ENCODE measurements around the gene BCL11A.

The BCL11A gene

DNA sequence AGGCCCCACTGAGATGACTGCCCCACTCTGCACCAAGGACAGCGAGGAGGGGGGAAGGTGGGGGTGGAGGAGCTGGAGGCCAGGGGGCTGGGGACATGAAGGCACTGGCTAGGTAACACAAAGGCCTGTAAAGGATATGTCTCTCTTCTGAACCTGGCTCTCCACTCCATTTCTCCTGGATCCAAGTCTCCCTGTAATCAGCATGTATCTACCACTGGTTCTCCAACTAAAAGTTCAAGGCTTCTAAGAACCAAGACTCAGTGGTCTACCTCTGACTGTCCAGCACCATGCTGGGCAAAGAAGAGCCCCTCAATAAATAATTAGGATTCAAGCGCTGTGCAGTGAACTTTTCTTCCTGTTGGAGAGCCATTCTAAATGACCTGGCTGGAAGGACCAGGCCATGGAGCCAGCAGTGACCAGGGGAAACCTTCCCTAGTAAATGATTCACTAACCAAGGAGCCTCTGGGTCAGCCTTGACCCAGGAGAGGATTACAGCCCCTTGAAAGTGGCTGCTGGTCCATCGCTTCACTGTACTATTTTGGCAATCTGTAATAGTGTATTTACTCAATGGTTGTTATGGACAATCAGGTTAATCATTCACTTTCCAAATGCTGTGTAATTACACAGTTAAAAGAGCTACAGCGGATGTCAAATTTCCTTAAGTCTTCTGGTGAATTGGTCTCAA, 73.2 kb downstream of the BCL11A start:
- DNase-seq: no peak

DNA sequence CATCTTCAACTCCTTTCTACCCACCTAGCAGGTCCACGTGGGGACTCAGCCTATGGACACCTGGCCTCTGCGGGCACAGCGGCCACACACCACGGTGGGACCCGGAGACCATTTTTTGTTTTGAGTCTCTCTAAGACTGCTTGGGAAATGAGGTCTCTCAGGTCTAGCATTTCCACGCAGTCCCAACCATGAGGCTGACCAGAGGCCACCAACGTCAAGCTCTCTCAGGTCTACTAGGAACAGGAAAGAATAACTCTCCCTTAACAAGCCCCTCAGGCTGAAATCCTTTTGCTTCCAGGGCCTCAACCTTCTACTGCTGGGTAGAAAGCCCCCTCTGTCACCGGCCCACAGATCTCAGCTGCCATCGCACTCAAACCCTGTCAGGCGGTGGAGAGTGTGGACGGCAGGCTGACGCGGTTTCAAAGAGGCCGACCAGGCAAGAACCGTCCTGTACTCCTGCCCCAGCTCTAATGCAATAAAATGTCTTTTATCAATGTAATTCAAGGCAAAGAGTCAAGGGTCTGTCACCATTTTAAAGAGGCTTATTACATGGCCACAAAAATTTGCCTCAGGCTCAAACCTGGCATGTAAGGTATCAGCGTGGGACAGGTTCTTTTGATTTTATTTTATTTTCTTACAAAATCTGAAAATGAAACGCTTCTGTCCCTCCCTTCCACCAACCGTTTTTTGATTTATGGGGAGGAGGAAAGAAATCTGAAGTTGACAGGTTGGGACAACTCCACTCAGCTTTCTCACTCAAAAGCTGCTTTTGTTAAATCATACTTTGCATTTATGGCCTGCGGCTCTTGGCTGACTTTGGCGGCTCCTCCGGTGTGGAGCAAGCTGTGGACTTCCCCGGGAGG, 74.0 kb downstream of the BCL11A start:
- no peak for DNase-seq

DNA sequence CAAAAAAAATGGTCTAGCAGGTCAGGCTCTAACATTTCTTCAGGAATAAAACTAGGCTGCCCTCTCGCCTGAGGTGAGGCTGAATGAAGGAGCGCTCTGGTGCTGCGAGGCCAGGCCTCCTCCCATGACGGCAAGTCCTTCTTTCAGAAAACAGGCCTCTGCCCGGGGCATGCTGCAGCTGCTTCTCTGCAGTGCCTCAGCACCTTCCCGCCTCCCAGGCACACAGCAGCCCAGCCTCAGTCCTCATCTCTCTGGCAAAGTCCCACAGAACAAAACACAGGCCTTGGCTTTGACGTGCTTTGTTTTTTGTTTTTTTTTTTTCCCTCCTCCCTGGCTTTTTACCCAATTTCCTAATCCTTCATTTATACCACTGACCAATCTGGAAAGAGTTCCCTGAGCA, 74.8 kb downstream of the BCL11A start:
- DNase-seq: no peak

DNA sequence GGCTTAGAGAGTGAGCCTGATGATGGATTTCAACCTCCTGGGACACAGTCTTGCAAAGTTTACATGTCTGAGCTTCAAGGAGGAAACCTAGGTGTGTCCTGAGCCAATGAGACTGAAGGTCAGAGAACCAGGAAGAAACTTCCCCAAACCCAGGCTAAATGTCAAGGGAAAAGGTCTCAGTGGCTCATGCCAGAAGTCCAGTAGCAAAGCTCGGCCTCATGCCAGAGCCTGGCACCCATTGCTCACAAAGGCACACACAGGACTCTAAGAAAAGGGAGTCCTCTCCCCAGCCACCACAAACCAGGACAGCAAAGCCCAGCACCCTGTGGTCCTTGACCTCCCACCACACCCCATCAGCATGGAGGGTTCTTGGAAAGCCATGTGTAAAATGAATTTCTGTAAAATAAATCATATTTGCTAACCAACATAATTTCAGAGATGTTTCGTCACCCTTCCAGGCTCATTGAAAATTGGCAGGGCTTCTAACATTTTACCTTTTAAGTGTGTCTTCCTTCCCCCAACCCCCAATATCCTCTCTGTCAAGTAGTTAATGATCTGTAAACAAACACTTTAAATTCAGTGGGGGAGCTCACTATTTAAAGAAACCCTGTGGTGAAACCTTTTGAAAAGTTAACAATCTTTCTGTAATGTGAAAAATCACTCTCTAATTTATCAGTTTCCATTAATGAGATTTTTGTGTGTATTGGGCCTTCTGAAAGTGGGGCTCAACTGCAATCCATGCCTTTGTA, 77.1 kb downstream of the BCL11A start:
- DNase-seq: peak; percentile 11

DNA sequence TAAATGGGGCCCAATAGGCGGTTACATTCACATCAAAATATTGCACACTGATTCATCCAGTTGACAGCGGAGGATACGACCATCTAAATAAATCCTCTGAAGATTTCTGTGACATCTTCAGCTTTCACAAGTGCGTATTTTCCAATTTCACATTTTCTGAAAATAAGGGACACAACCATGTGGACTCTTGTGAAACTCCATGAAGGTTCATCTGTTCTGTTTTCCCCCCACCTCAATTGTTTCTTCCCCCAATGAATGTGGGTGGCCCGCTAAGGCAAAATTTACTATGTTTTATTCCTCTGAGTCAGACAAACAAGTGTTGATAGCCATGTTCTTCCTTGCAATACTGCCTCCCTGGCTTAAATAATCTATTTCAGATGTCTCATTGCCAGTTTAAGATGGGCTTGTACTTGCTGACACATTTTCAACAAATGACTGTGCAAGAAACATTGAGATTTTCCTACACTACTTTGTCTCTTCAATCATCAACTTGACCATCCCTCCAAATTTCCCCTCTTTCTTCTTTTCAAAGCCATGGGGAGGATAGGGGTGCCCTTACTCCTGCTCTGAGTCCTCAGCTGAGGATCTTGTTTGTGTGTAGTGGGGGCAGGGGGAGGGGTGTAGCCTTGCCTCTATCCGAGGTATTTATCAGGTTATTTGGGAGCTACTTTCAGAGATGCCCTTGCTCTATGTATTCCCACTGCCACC, 78.2 kb downstream of the BCL11A start:
- DNase-seq: no peak

DNA sequence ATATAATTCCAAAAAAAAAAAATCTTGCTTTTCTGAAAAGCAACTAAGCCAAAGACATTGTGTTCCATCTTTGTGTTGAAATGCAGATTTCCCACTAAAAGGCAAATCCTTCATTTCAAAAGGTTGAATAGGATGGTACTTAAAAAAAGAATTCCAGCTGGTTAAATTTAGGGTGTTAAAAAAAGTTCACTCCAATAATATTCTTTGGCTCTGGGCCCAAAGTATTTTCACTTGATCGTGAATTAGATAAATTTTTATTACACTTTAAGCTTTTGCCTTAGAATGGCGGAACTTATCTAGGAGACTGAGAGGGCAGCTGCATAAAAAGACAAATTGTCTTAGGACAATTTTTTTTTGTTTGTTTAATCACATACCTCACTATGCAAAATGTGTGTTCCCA, 79.2 kb downstream of the BCL11A start:
- DNase-seq: no peak

DNA sequence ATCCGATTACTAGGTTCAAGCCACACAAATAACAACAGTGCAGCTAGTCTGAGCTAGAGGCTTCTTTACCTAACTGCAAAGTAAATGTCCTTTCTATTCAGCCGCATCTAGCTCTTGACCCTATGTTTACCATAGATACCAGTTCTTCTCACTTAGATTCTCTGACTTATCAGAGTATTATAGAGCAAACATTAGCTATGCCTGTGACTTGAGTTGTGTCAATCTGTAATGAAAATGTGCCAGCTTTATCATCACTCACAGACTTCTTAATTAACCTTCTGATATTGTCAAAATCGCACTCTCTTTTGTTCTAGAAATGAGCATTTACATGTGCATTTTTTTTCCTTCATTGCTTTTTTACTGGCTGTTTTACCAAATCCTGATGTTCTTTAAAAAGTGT, 79.9 kb downstream of the BCL11A start:
- no peak for DNase-seq

DNA sequence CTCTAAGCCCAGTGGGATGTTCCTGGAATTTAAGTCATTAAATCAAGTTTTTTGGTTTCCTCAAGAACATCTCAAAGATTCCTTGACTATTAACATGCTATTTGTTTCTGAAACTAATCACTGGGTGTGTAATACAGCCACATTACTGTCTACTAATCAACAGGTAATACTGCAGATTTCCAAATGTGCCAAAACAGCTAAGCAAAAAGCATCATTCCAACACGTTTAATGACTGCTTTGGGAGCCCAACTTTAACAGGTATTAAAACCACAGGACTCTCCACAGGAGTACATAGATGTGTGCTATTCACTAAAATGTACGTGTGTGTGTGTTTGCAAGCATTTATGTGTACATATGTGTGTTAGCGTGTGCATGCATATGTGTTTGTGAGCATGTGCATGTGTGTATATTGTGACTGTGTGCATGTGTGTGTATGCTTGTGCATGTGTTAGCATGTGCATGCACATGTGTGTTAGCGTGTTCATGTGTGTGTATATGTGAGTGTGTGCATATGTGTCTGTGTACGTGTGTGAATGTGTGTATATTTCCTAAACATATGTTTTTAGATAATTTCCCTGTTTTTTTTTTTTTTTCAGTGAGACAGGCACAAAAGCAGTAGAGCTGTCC, 80.7 kb downstream of the BCL11A start:
- DNase-seq: no peak

DNA sequence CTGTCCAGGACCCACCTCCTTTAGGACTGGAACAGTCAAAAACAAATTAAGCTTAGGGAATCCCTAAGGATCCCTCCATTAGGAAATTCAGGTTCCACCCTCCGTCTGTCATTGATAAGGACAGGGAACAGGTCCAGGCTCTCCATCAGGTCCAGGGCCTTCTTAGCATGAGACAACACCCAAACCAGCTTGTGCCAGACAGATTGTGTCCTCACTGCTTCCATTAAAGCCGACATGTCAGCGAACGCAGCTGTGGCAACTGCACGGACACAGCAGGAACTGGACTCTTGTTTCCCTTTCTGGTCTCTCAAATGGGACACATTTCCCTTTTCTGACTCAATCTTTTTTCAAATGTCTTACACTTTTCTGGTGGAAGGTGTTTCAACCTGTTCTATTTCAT, 81.4 kb downstream of the BCL11A start:
- DNase-seq: no peak

DNA sequence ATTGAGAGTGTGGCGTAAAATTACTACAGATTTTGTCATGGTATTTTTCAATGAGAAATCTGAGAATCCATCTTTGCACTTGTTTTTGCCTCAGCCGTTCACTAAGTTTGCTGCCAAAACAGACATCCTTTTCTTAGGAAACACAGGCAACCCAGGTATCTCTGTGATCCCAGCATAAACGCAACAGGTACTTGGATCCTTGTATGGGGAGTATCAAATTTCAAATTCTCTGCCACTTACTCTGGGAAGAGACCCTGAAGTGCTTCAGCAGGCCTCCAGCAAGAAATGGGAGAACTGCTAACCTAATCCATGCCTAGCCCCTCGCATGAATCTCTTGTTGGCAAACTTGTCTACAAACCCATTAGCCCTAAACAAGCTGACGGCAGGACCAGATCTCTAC, 83.1 kb downstream of the BCL11A start:
- no peak for DNase-seq

DNA sequence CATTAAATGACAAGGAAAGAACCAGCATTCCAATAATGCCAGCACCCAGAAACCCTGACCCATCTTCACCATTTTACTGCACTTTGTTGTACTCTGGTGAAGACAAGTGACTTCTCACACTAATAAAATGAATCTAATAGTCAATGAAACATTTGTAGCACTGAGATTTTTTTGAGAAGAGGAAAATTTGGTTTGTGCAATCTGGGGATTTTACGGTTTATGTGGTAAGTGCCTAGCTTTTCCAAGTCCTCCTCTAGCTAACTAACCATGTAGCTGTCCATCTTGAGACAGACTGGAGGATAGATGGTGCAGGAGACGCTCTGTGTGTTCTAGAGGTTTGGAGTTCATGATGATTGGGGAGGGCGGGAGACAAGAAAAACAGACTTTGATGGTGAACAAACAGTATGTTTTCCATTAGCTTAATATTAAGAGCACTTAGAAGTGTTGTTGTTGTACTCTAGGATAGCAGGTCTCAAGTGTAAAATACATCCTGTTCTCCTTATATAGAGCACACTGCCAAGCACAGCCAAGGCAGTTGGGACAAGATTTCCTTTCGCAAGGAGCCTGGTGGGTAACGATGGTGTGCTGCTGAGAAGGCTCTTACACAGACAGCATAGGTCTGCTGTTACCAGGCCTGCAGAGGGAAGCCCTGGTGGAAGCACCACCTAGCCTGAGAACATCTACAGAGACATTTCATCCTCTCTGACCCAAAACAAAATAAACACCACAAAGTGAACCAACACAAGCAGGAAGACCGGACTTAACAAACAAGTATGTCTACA, 83.7 kb downstream of the BCL11A start:
- no peak for DNase-seq

DNA sequence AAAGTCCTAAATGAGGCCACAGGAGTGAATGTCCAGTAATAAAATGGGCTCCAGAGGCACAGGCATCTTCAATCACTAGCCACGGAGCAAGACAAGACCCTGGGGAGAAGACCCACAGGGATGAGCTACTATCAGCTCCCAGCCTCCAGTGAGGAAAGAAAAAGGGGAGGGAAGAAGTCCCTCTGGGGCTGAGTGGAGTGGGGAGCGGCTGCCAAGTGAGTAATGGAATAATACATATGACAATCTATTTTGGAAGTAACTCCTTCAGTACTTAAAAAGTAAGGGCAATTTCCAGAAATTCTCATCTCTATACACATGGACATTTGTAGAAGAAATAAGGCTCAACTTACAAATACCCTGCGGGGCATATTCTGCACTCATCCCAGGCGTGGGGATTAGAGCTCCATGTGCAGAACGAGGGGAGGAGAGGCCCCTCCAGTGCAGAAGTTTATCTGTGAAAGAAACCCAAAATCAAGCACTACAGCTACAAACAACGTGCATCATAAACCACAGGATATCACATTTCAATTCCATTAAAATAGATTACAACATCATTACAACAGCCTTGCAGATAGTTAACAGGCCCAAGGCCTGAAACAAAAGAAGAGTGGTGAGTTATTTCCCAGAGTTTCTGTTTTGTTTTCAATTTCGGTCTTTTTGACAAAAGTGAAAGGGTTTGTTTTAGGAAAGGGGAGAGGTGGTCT, 84.9 kb downstream of the BCL11A start:
- no peak for DNase-seq

DNA sequence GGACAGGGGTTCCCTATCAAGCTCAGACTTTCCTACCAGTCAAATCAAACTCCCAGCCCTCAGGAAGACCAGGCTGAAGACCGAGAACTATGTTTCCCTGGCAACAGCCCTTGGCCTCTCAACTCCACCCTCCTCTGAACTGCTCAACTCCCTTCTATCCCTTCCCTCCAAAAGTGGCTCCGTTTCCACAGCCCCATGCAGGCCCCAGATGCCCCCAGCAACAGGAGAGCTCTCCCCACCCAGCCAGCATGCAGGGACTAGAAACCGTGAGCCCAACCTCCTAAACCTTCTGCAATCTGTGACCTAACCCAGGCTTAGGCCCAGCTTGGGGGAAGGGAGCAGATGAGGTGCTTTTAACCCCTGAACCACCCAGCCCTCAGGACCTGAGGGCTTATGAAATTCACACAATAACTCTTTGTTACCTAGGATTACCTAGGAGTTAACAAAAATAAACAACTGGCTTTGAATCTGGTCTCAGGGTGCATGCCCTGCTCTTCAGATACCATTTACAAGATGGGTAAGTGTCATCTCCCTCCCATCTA, 87.2 kb downstream of the BCL11A start:
- DNase-seq: no peak

DNA sequence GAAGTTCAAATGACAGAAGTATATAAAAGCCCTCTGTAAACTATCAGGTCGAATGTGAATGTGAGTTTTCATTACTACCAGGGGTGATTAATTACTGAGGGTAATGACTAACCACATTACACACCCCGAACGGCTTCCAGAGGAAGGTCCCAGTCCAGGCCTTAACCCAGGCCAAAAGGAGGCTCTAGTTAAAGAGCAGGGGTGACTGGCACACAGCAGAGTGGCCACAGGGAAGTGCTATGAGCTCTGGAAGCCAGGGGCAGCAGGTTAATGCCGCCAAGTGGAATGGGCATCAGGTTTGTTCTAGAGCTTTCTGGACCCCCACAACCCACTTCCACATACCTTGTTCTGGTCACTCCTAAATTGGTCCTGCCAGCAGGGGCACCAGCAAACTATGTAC, 87.7 kb downstream of the BCL11A start:
- DNase-seq: no peak

DNA sequence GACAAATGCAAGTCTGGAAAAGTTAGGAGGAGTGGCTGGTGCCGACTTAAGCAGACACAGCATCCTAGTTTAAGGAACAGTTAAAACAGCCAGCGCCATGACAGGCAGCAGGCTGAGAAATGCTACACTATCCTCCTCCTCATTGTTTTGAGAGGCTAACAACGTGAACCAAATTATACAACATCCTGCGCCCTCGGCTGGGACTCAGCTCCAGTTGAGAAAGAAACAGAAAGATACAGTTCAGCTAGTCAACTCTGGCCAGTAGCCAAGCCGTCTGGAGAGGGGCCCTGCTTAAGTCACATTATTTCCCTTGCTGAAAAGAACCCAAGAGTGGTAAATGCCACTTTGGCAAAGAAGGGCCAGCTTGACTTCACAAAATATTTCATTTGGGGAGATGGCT, 90.2 kb downstream of the BCL11A start:
- no peak for DNase-seq

DNA sequence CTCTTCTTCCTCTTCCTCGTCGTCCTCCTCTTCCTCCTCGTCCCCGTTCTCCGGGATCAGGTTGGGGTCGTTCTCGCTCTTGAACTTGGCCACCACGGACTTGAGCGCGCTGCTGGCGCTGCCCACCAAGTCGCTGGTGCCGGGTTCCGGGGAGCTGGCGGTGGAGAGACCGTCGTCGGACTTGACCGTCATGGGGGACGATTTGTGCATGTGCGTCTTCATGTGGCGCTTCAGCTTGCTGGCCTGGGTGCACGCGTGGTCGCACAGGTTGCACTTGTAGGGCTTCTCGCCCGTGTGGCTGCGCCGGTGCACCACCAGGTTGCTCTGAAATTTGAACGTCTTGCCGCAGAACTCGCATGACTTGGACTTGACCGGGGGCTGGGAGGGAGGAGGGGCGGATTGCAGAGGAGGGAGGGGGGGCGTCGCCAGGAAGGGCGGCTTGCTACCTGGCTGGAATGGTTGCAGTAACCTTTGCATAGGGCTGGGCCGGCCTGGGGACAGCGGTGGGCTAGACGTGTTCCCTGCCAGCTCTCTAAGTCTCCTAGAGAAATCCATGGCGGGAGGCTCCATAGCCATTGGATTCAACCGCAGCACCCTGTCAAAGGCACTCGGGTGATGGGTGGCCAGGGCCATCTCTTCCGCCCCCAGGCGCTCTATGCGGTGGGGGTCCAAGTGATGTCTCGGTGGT, 91.9 kb downstream of the BCL11A start:
- no peak for DNase-seq

DNA sequence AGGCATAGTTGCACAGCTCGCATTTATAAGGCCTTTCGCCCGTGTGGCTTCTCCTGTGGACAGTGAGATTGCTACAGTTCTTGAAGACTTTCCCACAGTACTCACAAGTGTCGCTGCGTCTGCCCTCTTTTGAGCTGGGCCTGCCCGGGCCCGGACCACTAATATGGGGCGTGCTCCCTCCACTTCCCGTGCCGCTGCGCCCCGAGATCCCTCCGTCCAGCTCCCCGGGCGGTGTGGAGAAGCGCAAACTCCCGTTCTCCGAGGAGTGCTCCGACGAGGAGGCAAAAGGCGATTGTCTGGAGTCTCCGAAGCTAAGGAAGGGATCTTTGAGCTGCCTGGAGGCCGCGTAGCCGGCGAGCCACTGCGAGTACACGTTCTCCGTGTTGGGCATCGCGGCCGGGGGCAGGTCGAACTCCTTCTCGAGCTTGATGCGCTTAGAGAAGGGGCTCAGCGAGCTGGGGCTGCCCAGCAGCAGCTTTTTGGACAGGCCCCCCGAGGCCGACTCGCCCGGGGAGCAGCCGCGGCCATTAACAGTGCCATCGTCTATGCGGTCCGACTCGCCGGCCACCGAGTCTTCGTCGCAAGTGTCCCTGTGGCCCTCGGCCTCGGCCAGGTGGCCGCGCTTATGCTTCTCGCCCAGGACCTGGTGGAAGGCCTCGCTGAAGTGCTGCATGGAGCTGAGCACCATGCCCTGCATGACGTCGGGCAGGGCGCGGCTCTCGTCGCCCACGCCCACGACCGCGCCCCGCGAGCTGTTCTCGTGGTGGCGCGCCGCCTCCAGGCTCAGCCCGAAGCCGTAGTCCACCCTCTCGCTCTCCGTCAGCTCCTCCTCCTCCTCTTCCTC, 92.7 kb downstream of the BCL11A start:
- no peak for DNase-seq

DNA sequence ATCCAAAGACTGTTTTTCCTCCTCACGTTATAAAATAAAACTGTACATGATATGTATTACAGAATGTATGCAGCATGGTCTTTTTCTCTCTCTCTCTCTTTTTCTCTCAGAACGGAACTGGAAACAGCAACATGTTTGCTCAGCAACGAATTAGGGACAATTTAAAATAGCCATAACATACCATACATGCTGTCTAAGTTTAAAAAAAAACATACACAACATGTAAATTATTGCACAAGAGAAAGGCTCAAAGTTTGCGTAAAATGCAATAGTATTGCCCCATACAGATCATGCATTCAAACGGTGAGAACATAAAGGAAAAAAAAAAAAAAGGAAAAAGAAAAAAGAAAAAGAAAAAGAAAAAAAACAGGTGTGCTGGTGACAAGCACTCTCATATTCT, 93.6 kb downstream of the BCL11A start:
- DNase-seq: no peak

DNA sequence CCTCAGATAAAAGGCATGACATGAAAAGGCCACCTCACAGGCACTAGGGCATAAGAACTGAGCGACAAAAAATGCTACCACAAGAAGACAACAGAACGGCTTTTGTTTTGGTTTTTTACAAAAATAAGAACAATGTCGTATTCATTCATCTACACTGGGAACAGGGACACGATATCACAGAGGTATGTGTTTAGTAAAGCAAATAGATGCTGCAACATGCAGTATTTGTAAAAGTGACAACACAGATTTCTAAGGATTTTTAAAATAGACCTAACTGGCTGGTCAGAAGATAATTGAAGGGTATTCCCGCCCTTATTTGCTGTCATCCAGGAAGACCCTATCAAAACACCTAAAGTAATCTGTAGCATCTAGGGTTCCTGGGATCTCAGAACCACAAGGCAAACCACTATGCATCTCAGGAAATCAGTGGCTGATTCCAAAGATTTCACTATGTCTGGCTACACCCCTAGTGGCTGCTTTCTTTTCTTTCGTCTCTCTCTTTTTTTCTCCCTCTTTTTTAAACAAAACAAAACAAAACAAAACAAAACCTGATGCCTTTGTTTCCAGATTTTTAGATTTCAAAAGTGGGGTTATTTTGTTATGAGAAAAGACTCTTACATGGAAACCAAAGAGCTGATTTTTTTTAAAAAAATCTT, 97.2 kb downstream of the BCL11A start:
- DNase-seq: no peak
